HG03280 (cell line): ENCODE results near the gene CD200.

ENCODE experiments used
- ATAC-seq: cut with Tn5 transposase; IDR thresholded peaks from one replicate; pipeline ENCODE4 v1.9.1; 2021; ENCODE audit warnings: mild to moderate bottlenecking, moderate library complexity; ENCODE audit not compliant: unreplicated experiment

CD200 gene, protein sequence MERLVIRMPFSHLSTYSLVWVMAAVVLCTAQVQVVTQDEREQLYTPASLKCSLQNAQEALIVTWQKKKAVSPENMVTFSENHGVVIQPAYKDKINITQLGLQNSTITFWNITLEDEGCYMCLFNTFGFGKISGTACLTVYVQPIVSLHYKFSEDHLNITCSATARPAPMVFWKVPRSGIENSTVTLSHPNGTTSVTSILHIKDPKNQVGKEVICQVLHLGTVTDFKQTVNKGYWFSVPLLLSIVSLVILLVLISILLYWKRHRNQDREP

DNA sequence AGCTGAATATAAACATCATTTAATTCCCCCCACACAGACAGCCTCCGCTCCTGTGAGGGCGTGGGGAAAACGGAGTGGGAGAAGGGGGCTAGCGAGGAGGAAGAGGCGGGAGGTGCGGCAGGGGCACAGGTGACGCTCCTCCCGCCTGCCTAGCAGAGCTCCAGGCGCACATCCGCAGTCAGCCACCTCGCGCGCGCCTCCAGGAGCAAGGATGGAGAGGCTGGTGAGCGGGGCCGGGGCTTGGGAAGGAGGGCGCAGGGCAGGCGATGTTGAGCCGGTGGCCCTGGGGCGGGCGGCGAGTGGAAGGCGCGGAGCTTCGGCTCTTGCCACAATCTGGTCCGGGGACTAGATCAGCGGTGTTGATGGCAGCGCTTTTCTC lies at the start of gene CD200:
Gene CD200 (plus strand): TSS at position 155 of the 379 bp plus-strand sequence. CDS start 57 bp downstream, at position 212.
- ATAC-seq: peak; percentile 70

DNA sequence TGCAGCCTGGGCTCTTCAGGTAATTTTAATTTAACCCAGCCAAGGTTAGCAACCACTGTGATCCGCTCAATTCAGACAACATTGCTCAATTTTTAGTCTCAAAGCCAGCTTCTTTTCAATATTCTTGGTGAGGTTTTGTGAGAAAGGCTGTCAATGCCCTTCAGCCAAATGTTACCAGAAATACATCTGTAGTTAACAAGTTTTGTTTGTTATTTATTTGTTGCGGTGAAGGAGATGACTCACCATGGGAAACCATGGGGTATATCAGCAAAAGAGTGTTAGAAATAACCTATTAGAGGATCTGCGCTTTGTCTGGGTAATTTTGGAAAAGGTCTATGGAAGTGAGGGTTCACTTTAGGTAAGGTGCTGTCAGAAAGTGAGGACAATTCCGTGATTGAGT lies 43.9 kb upstream of the CD200 start:
- ATAC-seq: no peak

DNA sequence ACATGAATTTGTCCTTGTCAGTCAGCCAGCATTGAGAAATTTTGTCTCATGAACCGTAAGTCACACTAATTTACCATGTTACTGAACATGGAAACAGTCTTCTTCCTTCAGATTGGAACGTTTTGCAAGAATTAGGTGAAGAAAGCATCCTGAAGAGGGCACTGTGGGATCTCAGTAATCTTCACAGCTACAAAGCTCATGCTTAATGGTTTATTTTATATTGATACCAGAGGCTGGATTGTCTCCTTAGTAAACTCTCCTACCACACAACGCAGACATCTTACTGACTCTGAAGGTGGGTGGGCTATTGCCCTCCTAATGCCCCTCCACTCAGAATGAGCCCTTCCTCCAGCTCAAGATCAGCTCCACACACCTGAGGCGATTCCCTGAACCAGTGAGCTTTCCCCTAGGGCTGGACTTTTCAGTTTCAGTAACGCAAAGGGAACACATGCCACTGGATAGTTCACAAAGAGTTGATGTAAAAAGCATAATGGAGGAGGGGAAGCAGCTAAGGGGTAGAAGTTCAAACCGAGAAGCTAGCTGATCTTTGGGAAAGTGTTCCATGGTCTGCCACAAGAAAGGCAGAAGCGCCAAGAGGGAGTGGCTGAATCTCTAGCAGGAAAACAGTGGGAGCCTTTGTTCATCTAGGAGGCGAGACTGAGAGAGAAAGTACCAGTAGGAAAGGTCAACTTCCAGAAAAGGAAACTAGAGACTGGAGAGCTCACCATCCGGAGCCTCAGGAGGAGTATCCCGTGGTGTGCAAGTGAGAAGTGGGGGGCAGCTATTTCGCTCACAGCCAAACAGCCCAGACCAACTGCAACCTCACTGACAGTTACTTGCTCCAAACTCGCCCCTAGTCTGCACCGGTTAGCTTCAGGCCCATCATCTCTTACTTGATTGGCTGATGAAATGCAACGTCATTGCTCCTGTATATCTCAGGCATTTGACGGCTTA lies 39.3 kb upstream of the CD200 start, which contains the start of gene SLC9C1:
Gene SLC9C1 (minus strand): TSS at position 849 of the 954 bp plus-strand sequence. CDS start 7,425 bp downstream, outside the sequence.
- ATAC-seq: peak; percentile 37

DNA sequence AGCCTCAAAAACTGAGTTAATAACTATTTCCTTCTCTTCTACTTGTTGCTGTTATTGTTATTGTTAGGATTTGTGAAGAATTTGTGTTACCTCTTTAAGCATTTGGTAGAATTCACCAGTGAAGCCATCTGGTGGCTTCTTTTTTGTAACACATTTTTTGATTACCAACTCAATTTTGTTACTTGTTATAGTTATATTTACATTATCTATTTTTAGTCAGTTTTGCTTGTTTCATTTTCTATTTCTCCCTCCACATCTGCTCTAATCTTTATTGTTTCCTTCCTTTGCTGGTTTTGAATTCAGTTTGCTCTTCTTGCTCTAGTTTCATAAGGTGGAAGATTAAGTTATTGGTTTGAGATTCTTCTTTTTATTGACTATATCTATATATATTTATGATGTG lies 35.2 kb upstream of the CD200 start:
- no peak for ATAC-seq

DNA sequence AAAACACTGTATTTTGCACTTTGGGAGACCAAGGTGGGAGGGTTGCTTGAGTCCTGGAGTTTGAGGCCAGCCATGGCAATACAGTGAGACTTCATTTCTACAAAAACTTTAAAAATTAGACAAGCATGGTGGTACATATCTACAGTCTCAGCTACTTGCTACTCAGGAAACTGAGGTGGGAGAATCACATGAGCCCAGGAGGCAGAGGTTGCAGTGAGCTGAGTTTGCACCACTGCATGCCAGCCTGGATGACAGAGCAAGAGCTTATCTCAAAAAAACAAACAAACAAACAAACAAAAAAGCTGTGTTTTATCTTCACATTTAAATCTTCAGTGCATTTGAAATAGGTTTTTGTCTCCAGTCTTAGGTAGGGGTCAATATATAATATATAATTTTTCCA lies 34.2 kb upstream of the CD200 start:
- no peak for ATAC-seq

DNA sequence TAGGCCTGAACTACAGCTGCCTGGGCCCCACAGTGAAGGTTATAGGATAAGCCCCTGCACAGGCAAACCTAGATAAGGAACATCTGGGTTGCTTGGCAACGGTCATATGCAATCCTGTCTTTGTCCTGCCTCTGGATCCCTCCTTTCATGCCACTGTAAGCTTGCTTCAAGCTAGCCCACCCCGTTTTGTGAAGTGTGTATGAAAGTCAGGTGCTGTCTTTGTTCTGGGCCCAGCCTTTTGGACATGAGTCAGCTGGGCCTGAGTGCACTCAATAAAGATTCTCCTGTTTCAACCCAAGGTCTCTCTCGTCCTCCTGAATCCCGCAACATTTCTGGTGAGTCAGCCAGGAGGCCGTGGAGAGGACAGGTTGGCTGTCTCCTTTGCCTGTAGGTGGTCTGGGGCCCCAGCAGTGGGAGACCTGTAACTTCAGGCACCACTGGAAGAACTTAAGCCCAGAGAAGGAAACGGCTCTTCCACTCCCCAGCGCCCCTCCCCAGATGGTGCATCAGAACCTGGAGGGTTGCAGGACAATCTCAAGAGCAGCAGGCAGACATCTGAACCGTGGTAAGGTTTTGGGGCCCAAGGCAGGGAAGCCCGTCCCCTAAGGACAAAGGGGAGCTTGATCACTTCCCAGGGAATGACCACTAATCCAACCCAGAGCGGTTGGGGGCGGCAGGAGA lies 30.7 kb upstream of the CD200 start:
- no peak for ATAC-seq

DNA sequence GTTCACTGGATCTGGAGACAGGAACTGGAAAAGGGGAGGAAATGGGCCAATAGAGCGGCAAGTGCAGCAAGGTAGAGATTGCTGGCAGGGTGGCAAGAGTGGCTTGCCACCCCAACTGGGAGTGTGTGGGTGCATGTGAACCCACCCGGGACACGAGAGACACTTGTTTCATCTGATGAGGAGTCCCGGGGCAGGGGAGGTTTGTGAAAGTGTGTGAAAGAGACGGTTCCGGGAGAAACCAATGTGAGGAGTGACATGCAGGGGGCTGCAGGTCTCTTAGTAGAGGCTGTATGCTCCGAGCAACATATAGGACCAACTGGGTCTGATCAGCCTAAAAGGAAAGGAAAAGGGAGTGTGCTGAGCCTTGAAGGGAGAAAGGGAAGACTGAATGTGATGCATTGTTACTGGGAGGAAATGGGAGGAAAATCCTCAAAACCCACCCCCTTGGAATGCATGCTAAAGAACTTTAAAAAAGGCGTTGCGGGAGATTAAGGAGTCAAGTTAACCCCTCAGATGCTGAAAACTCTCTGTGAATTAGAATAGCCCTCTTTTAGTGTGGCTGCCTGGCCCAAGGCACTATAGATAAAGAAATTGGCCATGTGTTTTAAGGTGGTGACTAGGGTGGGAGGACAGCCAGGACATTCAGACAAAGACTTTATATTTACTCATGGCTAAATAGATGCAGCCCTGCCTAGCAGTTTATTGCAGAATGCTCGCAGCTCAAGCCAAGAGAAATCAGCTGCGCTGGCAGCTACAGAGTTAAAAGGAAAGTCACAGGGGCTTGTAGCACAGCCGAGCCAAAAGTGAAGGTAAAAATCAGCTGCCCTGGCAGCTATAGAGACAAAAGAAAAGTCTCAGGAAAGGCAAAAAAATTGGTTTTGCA lies 29.8 kb upstream of the CD200 start:
- ATAC-seq: peak; percentile 47

DNA sequence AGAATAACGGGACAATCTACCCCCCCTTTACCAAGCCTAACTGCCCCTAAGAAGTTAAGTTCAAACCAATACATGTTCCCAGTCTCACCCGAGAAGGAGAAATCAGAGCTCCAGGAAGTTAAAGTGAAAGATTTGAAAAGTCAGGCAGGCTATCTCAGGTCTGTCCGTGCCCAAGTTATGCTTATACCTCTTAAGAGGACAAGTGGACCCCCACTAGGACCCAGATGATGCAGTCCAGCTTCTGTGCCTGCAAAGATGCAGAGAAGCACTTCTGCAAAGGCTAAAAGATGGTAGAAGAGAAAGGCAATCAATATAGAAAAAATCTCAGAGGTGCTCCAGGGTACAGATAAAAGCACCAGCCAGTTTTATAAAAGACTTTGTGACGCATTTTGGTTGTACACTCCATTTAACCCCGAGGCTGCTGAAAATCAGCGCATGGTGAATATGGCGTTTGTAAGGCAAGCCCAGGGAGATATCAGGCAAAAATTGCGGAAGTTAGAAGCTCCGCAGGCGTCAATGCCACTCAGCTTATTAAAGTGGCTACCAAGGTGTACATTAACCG lies 29.1 kb upstream of the CD200 start:
- peak; percentile 45 for ATAC-seq

DNA sequence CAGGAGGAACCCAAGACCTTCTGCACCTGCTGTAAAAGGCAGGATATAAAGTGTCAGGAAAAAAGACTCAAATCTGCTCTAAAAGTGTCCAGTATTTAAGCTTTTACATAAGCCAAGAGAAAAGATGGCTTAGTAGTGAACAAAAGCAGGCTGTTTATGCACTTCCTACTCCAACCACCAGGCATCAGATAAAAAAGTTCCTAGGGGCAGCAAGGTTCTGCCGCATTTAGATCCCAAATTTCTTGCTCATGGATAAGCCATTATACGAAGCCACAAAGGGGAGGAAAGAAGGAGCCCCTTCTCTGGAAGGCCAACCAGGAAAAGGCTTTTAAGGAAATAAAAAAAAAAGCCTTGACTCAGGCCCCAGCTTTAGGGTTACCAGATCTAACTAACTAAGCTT lies 28.3 kb upstream of the CD200 start:
- no peak for ATAC-seq

DNA sequence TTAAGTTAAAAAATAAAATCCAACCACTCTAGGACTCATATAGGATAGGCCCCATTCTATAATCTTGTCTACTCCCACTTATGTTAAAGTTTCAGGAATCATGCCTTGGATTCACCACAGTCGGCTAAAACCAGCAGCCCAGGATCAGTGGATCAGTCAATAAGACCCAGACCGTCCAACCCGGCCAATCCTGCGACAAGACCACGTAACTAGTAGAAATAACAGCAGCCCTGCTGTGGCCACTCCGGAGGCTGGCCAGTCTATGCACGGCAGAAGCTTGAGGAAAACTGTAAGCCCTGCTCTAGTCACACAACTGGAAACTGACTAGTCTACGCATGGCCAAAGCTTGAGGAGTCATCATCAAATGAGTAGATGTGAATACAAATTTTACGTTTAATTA lies 26.1 kb upstream of the CD200 start:
- no peak for ATAC-seq

DNA sequence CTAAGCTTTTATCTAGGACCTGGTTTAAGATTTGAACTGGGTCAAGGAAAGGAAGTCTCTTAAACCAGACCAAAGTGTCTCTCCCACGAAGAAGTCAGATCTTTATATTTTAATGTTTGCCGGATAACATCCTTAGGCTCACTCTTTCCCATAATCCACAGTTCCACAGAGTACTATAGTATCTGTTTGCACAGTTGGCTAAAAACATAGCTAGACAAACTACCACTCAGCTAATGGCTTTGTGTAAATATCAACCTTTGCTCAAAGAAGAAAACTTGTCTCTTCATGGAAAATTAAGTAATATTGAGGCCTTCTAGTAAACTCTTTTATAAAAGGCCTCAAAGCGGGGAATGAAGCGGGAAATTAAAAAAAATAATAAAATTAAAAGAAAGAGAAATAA lies 25.4 kb upstream of the CD200 start:
- ATAC-seq: no peak

DNA sequence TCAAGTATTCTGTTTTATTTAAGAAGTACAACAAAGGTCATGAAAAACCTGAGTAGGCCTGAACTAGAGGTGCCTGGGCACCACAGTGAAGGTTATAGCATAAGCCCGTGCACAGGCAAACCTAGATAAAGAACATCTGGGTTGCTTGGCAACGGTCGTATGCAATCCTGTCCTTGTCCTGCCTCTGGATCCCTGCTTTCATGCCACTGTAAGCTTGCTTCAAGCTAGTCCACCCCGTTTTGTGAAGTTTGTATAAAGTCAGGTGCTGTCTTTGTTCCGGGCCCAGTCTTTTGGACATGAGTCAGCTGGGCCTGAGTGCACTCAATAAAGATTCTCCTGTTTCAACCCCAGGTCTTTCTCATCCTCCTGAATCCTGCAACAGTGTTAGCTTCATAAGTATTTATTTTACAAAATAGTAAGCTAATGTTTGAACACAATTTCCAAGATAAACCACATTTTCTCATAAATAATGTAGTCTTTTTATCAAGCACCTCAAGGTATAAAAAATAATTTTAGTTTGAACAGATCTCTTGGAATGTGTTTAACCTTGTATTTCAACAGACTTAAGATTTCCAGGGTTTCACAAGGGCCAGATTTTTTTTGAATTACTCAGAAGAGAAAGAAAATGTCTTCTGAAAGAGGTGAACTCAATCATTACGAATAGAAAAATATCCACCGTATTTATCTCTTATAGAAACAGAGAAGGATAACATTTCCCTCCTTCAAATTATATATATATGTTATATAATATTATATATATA lies 24.6 kb upstream of the CD200 start:
- ATAC-seq: no peak

DNA sequence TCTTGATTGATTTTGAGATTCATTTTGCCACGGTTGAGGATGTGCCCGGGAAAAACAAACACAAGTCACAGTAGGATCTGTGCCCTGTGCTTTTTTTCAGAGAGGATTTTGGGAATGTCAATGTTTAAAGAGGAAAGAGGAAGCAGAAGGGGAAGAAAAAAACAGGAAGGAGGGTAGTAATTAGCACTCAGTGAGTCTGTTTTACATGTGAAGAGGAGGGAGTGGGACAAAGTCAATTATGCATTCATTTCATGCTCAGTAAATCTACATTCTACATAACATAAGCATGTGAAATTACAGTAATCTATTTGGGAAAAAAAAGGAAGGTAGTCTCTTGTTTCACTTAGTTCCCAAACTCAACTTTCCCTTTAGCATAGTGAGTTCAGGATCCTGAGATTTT lies 18.3 kb upstream of the CD200 start:
- no peak for ATAC-seq

DNA sequence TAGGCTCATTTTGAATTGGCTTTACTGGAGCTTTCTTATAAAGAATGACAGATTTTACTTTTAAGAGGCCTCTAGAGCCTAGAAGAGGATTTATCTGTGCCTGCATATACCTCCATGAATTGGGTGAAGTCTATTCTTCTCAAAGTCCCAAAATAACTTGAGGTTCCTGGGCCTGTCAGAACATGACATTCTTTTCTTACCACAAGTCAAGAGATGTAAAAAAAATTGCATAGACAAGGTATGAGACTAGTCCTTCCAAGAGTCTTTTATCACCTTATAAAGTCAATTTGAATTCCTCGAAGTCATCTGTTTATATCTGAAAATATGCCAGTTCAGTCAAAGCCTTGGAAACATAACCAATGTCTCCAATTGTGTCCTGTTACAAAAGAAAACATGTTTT lies 17.2 kb upstream of the CD200 start:
- ATAC-seq: no peak

DNA sequence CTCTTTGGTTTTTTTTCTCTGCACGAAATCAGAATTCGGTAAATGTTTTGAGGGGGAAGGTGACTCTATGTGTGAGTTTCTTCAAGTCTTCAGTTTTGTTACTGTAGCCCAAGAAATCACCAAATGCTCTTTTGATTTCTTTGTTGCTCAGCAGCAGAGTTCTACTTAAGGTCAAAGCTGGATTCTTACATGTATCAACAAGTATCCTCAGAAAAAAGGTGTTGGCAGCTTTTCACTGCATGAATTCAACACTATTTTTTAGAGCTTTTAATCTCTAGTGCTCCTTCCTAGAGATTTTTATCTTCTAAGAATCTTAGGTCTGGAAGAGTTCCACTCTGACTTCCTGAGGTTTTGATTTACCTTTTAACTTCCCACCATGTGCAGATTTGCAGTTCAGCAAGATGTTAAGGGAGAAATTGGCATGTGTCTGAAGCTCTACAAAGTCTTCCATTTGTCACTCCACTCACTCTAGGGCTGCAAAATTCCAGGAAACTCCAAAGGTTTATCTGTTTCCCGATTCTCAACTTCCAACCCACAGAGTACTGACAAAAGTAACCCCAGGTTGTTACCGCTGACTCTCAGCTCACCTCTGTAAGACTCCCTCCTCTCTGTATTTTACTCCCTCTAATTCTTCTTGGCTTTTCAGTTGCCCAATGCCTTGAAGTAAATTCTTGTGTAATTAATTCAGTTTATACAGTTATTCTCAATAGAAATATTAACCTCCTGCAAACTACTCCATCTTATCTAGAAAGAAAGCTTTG lies 13.3 kb upstream of the CD200 start:
- ATAC-seq: no peak

DNA sequence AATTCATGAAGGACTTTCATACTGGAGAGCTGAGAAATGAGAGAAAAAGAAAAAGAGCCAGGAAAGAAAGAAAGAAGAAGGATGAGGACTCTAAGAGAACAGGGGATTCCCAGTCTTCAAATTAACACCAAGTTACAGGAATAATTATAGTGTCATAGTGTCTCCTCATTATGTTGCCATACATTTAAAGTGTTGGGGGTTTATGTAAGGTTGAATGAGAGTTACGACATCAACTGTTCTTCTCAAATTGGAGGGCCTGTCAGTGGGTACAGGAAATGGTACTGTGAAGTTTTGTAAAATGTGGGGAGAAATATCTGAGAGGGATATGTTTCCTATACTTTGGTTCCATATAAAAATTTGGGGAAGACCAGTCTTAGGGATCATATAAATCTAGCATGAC lies 12.3 kb upstream of the CD200 start:
- no peak for ATAC-seq

DNA sequence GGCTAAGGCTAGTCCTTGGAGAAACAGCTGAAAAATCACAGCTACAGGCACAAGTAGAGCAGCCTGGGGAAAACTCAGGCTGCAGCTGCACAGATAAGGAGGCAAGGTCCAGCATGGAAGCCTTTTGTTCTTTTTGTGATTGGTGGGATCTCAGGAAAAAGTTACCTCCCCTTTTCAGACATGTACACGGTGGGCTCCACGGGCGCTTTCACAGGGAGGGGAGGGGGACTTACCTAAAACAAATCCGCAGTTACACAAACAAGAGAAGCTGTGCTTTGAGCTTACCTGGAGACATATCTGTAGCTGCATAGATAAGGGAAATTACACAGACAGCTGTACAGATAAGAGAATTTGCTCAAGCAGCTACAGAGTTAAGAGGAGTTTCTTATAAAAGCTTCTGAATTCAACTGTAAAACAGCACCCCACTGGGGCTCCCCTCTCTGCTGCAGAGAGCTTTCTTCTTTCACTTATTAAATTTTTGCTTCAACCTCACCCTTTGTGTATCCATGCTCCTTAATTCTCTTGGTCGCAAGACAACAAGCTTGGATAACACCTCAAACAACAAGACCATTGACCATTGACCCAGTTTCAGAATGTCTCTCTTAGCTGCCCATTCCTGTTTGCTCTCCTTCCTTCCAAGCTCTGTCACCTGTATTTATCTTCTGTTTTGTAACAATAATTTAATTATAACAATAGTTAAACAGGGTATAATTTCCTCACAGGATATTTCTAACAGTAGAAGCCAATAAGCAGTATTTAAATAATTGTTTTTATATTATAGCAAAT lies 10.9 kb upstream of the CD200 start:
- no peak for ATAC-seq

DNA sequence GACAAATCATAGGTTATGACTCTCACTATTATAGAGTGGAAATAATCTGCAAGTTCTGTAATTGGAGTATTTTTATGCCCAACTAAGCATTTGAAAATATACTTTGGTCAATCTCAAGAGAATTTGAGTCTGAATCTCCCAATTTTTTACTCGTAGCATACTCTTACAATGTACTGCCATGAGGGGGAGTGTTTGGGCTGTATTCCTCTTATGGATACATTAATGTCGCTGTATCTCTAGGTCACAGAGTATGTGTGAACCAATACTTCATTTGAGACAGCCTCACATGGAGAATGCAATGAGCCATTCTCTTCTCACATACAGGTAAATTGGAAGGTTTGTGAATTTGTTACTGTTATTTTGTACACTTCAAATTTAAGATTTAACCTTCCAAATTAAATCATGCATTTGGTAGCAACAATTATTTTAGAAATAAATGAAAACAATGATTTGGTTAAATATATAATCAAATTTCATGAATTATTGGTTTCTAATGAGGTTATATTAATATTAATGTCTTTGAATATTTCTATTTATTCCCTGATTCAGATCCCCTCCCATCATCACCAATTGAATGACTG lies 5.5 kb upstream of the CD200 start:
- peak; percentile 95 for ATAC-seq
